HUES48 (cell line): Measurements from ENCODE around the gene YAP1.

Source experiments
- H3K27ac ChIP-seq: one replicate; pipeline ENCODE4 v1.7.0; 2013; ENCODE audit warnings: low read depth, low read length, inconsistent platforms
- H3K27me3 ChIP-seq: 2 replicates; pipeline ENCODE4 v1.6.1; 2013; ENCODE audit warnings: mild to moderate bottlenecking, low read length; ENCODE audit not compliant: control insufficient read depth, insufficient read depth
- H3K36me3 ChIP-seq: 2 replicates; pipeline ENCODE4 v1.6.1; 2013; ENCODE audit warnings: low read length; ENCODE audit not compliant: control insufficient read depth, insufficient read depth
- H3K4me1 ChIP-seq: 2 replicates; pipeline ENCODE4 v1.6.1; 2013; ENCODE audit warnings: mild to moderate bottlenecking, low read length; ENCODE audit not compliant: control insufficient read depth, insufficient read depth
- H3K4me3 ChIP-seq: 2 replicates; pipeline ENCODE4 v1.5.1; 2013; ENCODE audit warnings: mild to moderate bottlenecking, low read depth, low read length
- H3K9ac ChIP-seq: 2 replicates; pipeline ENCODE4 v1.6.1; 2013; ENCODE audit warnings: mild to moderate bottlenecking, low read depth, low read length, moderate library complexity
- H3K9me3 ChIP-seq: 2 replicates; pipeline ENCODE4 v1.6.1; 2013; ENCODE audit warnings: low read length; ENCODE audit not compliant: control insufficient read depth, insufficient read depth

Gene YAP1

DNA sequence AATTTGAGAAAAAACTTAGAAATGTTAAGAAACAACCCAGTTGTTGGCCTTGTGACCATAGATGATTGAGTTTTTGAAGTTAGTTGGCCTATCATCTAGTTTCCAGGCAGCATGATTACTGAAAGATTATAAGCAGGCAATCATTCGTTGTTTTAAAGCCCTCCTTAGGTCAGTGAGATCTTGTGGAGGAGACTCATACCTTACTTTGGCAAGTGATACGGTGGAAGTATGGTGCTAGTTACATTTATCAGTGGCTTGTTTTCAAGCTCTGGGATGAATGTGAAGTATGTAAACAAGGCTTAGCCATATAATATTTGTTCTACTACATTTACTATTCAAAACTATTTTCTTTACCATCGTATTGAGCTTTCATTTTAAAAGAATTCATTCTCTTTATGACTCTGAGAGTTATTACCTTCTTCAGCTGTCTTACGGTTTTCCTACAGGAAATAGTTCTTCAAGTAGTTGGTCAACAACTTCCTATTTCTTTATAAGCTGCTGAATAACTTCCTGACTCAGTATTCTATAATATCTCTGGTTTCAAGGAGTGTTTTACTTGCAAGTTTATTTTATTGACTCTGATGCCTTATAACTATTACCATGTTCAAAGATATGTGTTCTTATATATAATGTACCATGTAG lies 7.3 kb downstream of the YAP1 start:
- Histone ChIP-seq H3K27ac (no peak overlapping the region), H3K9ac (no peak overlapping the region)

DNA sequence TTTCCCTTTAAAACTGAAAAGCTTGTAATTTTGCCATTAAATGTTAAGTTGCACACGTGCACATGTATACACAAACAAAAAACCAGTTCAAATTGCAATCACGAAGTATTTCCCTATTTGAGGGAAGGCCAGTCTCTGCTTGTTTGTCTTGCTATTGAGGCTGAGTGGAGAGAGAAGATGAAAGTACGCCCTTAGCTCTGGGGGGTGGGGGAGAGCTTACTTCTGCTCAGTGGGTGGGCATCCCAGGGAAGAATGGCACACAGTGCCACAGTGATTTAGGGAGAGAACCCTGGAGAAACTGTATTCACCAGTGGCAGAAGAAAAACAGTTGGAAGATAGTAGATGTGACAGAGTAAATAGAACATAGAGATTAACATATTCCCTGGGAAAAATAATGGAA lies 8.7 kb downstream of the YAP1 start:
- H3K27me3 ChIP-seq, result no peaks in the 10 kb centered on the region
- H3K4me3 ChIP-seq, result peak overlapping the region; percentile 10; the same call in 1 of the 2 replicates
- H3K4me1 ChIP-seq, result peaks cover 74% of the 10 kb centered on the region
- H3K36me3 ChIP-seq, result peaks cover 11% of the 10 kb centered on the region; the same call in 1 of the 2 replicates
- peaks cover 3% of the 10 kb centered on the region; the same call in 1 of the 2 replicates for H3K9me3 ChIP-seq
- H3K9ac ChIP-seq, result no peak overlapping the region
- peak overlapping the region; percentile 53 for H3K27ac ChIP-seq

More for the DNA sequence above, 7.3 kb downstream of the YAP1 start:
- H3K9me3 ChIP-seq, result no peaks in the 10 kb centered on the region
- H3K27me3 ChIP-seq, result no peaks in the 10 kb centered on the region
- peaks cover 84% of the 10 kb centered on the region for H3K4me1 ChIP-seq
- no peak overlapping the region for H3K4me3 ChIP-seq
- peaks cover 11% of the 10 kb centered on the region; the same call in 1 of the 2 replicates for H3K36me3 ChIP-seq

DNA sequence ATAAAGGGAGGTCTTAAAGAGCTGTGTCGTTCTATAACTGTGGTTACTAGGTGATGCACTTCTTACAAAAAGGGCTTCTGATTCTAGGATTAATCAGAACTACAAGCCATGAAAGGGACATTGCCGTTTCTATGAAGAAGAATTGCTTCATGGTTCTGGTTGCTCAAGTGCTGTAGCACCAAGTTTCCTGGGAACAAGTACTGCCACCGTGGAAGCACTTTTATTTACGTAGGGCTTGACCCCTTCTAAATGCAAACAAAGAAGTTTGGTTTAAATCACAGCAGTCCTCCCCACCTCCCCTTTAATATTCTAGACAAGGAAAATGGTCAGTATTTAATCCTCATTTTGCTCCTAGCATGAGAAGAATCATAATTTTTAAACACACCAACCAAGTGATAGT lies 9.8 kb downstream of the YAP1 start:
- Histone ChIP-seq H3K36me3 (peaks cover 12% of the 10 kb centered on the region), H3K27me3 (no peaks in the 10 kb centered on the region), H3K27ac (peak overlapping the region; percentile 53), H3K4me3 (0 out of 2 replicates have a peak overlapping the region, but pooled peaks have one; percentile 24), H3K9me3 (peaks cover 7% of the 10 kb centered on the region), H3K9ac (no peak overlapping the region), H3K4me1 (peaks cover 64% of the 10 kb centered on the region)

- no peak overlapping the region for H3K9ac ChIP-seq
- peaks cover 12% of the 10 kb centered on the region for H3K36me3 ChIP-seq
- no peaks in the 10 kb centered on the region for H3K27me3 ChIP-seq
- peaks cover 7% of the 10 kb centered on the region for H3K9me3 ChIP-seq
- peak overlapping the region; percentile 53 for H3K27ac ChIP-seq
- H3K4me1 ChIP-seq, result peaks cover 59% of the 10 kb centered on the region
- H3K4me3 ChIP-seq, result no peak overlapping the region
Observed at GRCh38 chr11:102120437-102120973, 10.3 kb downstream of the YAP1 start.

DNA sequence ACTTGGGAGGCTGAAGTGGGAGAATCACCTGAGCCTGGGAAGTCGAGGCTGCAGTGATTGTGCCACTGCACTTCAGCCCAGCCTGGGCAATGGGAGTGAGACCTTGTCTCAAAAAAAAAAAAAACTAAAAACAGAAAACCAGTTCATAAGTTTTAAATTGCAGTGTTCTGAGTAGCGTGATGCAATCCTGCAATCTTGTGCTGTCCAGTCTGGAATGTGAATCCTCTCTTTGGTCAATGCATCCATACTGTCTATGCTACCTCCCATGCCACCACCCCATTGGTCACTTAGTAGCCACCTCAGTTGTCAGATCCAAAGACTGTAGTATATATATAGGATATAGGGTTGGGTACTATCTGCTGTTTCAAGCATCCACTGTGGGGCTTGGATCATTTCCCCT lies 11.1 kb downstream of the YAP1 start:
- no peak overlapping the region for H3K9ac ChIP-seq
- H3K27me3 ChIP-seq, result no peaks in the 10 kb centered on the region
- H3K36me3 ChIP-seq, result peaks cover 19% of the 10 kb centered on the region
- H3K9me3 ChIP-seq, result peaks cover 14% of the 10 kb centered on the region
- H3K4me1 ChIP-seq, result peaks cover 51% of the 10 kb centered on the region
- no peak overlapping the region for H3K4me3 ChIP-seq
- no peak overlapping the region for H3K27ac ChIP-seq

DNA sequence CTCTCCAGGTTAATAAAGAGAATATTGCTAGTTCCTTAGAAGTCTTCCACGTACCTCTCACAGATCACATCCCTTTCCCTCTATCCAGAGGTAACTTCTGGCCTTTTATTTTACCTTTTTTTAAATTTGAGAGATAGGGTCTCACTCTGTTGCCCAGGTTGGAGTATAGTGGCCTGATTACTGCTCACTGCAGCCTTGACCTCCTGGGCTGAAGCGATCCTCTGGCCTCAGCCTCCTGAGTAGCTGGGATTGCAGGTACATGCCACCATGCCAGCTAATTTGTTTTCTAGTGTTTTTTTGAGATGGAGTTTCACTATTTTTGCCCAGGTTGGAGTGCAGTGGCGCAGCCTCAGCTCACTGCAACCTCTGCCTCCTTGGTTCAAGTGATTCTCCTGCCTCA lies 24.4 kb downstream of the YAP1 start:
- Histone ChIP-seq H3K36me3 (0 out of 2 replicates have a peak, but pooled peaks cover 7% of the 10 kb centered on the region), H3K27ac (no peak overlapping the region), H3K4me3 (no peak overlapping the region), H3K27me3 (no peaks in the 10 kb centered on the region), H3K9me3 (no peaks in the 10 kb centered on the region), H3K9ac (no peak overlapping the region), H3K4me1 (peaks cover 15% of the 10 kb centered on the region)

DNA sequence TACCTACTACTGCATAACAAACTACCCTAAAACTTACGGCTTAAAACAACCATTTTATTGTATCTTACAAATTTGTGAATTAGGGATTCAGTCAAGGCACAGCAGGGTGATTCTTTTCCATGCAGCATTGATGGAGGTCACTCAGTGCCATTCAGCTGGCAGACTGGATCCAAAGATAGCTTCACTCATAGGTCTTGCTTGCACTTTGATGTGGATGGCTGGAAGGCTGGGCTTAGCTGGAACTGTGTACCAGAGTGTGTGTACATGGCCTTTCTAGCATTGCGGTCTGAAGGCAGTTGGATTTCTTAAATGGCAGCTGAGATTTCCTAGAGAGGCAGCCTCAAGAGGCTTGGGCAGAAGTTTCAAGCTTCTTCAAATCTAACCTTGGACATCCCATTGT lies 25.0 kb downstream of the YAP1 start:
- no peak overlapping the region for H3K27ac ChIP-seq
- no peak overlapping the region for H3K4me3 ChIP-seq
- no peaks in the 10 kb centered on the region for H3K9me3 ChIP-seq
- H3K4me1 ChIP-seq, result peaks cover 16% of the 10 kb centered on the region
- no peak overlapping the region for H3K9ac ChIP-seq
- H3K27me3 ChIP-seq, result no peaks in the 10 kb centered on the region
- 0 out of 2 replicates have a peak, but pooled peaks cover 4% of the 10 kb centered on the region for H3K36me3 ChIP-seq

DNA sequence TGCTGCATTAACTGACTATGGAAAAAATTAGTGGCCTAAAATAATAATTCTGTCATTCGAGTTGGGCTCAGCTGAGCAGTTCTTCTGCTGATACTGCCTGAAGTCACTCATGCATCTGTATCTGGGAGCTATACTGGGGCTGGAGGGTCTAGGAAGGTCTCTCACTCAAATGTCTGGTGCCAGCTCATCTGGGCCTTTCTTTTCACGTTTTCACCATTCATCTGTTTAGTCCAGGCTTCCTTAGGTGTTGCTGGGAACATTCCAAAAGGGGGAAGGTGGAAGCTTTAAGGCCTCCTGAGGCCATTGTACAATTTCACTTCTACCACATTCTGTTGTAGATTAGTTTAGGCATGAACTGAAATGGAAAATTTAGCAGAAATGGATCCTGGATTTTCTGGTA lies 28.0 kb downstream of the YAP1 start:
- Histone ChIP-seq H3K27ac (no peak overlapping the region), H3K4me3 (no peak overlapping the region), H3K9ac (no peak overlapping the region), H3K9me3 (no peaks in the 10 kb centered on the region), H3K27me3 (no peaks in the 10 kb centered on the region), H3K36me3 (no peaks in the 10 kb centered on the region), H3K4me1 (peaks cover 16% of the 10 kb centered on the region)

DNA sequence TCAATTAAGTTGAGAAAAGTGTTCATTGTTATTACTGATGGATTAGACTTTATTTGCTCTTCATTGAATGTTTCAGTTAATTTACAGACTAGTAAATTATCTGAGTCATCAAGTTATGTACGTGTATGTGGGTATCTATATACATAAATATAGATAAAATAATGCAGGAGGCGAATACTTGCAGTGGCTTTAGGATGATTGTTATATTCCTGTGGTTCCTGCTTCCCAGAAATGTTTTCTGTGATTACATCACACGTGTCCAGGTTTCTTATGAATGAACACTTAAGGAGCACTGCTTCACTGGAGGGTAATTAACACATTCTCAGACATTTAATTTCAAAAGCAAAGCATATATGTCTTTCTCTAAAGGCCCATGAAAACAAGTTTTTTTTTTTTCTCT lies 28.4 kb downstream of the YAP1 start:
- Histone ChIP-seq H3K9me3 (no peaks in the 10 kb centered on the region), H3K27ac (no peak overlapping the region), H3K9ac (no peak overlapping the region), H3K4me1 (peaks cover 16% of the 10 kb centered on the region), H3K36me3 (no peaks in the 10 kb centered on the region), H3K4me3 (no peak overlapping the region), H3K27me3 (no peaks in the 10 kb centered on the region)

DNA sequence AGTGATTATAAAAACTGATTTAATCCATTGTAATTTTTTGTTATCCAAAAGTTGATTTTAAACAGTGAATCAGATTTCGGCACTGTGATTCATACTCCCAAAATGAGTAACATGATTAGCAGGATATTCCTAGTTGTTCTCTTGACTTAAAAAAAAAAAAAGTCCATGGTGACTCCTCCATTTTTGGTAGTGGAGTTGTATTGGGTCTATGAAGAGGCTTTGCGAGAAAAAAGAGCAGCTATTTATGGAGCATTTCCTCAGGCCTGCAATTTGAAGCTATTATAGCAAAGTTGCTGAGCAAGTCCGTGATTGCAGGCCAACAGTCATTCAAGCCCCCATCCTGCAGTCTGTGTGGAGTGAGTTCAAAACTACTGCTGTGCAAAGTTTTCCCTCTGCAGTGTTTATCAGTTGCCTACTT lies 28.8 kb downstream of the YAP1 start:
- H3K4me1 ChIP-seq, result peaks cover 16% of the 10 kb centered on the region
- H3K9ac ChIP-seq, result no peak overlapping the region

DNA sequence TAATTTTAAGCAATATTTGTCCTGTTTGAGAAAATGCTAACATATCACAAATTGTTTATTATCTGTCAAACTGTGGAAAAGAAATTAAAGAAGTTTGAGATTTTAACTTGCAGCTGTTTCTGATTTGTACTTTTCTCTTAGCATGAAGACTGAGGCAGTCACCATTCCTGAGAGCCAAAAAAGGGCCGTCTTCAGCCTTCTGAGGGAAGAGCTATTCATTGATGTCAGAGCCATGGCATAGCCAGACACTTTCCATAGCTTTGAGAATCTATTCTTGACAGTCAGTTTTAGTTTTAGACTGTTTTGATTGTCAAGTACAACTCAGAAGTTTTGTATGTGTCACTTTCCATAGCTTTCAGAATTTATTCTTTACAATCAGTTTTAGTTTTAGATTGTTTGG lies 32.1 kb downstream of the YAP1 start:
- Histone ChIP-seq H3K4me3 (no peak overlapping the region), H3K9ac (no peak overlapping the region), H3K27me3 (no peaks in the 10 kb centered on the region), H3K27ac (no peak overlapping the region), H3K36me3 (no peaks in the 10 kb centered on the region), H3K4me1 (peaks cover 16% of the 10 kb centered on the region), H3K9me3 (no peaks in the 10 kb centered on the region)

More for the DNA sequence above, 28.8 kb downstream of the YAP1 start:
- no peaks in the 10 kb centered on the region for H3K27me3 ChIP-seq
- H3K36me3 ChIP-seq, result no peaks in the 10 kb centered on the region
- H3K27ac ChIP-seq, result no peak overlapping the region
- no peaks in the 10 kb centered on the region for H3K9me3 ChIP-seq
- no peak overlapping the region for H3K4me3 ChIP-seq
